Measurements from ENCODE around the gene SDHC.

DNA sequence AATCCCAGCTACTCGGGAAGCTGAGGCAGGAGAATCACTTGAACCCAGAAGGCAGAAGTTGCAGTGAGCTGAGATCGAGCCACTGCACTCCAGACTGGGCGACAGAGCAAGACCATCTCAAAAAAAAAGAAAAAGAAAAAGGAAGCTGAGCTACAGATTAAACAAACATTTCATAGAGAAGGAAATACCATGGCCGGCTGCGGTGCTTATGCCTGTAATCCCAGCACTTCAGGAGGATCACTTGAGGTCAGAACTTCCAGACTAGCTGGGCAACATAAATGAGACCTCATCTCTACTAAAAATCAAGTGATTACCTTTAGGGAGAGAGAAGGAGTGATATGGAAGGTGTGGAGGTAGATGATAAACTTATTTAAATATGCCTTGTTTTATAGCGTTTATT is 67.5 kb downstream of the SDHC start:
- TF ChIP-seq EZH2 (IDR thresholded peaks at IDR 0.05; ENCODE audit: insufficient read depth, poor library complexity, severe bottlenecking) = no peak
- no peak for TF ChIP-seq EZH2phosphoT487 (IDR thresholded peaks at IDR 0.05; ENCODE audit: insufficient read depth, low read depth)

All from GM23248 (cell line).